A549 treated with CpdA at 1 μM for 4 hours (cell line): ENCODE measurements around the gene SFXN4. TPM values are rescaled to one million over a fixed set of nuclear protein-coding genes. Genes with fewer than 3 reads are reported as not detected.

Experiments used
- total RNA-seq: library from RNA; stranded (reverse); fragments of 200-300 nt; extraction: Qiagen RNA extraction; gene quantifications from 5 replicates; pipeline ENCODE4 v1.2.3, GENCODE V29; 2022; ENCODE audit warnings: low read depth

SFXN4 gene
- total RNA-seq = 48.7 to 55.7 TPM (median 52.4 TPM) in 5 replicates

GRCh38 chr10:119165171-119166117 lies at the start of gene SFXN4:
TSS of gene SFXN4 (minus strand) at chr10:119165714. CDS start at chr10:119165647, 67 bp downstream.

GRCh38 chr10:119207366-119207666 lies 41.8 kb upstream of the SFXN4 start, which contains the start of gene GRK5:
TSS of gene GRK5 (plus strand) at chr10:119207571. CDS start at chr10:119207918, 347 bp downstream.

GRCh38 chr10:119178372-119179119 lies 13.0 kb upstream of the SFXN4 start, which contains the start of gene PRDX3:
TSS of gene PRDX3 (minus strand) at chr10:119178812. CDS start at chr10:119178790, 22 bp downstream.

GRCh38 chr10:119103903-119104653 lies 61.4 kb downstream of the SFXN4 start, which contains the start of gene DENND10:
TSS of gene DENND10 (plus strand) at chr10:119104113. CDS start at chr10:119104143, 30 bp downstream.

Other genes with a start within 250 kb of the SFXN4 start
- gene NANOS1, start 136.0 kb downstream of the SFXN4 start, total RNA-seq = 2.0 to 2.6 TPM (median 2.3 TPM) in 5 replicates
- gene EIF3A, start 84.9 kb downstream of the SFXN4 start, total RNA-seq = 124 to 180 TPM (median 140 TPM) in 5 replicates
- gene DENND10, start 61.6 kb downstream of the SFXN4 start, total RNA-seq = 46.9 to 67.2 TPM (median 55.9 TPM) in 5 replicates
- gene PRDX3, start 13.1 kb upstream of the SFXN4 start, total RNA-seq = 276 to 336 TPM (median 325 TPM) in 5 replicates
- gene GRK5, start 41.9 kb upstream of the SFXN4 start, total RNA-seq = 11.8 to 14.4 TPM (median 13.6 TPM) in 5 replicates